Activated naive CD8-positive, alpha-beta T cell treated with anti-CD3 and anti-CD28 coated beads for 36 hours (primary cell): ENCODE results near the gene SMYD4. TPM values are rescaled to one million over a fixed set of nuclear protein-coding genes. Genes with fewer than 3 reads are reported as not detected.
"Not testable (repeated sequence)": the region's sequence is repeated elsewhere in the genome, so short reads cannot be mapped to it uniquely, and the experiment has no call there.

ENCODE experiments used
- DNase-seq: peaks from one replicate; pipeline ENCODE4 v3.0.0; 2021
- H3K27ac Mint-ChIP-seq: one replicate; pipeline ENCODE4 v1.8.0; 2022; ENCODE audit warnings: mild to moderate bottlenecking, moderate library complexity, mixed read lengths
- H3K27me3 Mint-ChIP-seq: one replicate; pipeline ENCODE4 v1.8.0; 2022; ENCODE audit warnings: mild to moderate bottlenecking, mixed read lengths
- H3K36me3 Mint-ChIP-seq: one replicate; pipeline ENCODE4 v1.8.0; 2021; ENCODE audit warnings: mild to moderate bottlenecking, mixed read lengths
- H3K4me1 Mint-ChIP-seq: one replicate; pipeline ENCODE4 v1.8.0; 2021; ENCODE audit warnings: mixed read lengths
- H3K4me3 Mint-ChIP-seq: one replicate; pipeline ENCODE4 v1.8.0; 2022; ENCODE audit warnings: mild to moderate bottlenecking, moderate library complexity, mixed read lengths
- H3K9me3 Mint-ChIP-seq: one replicate; pipeline ENCODE4 v1.8.0; 2022; ENCODE audit warnings: mixed read lengths
- total RNA-seq, 2 experiments: library from RNA; stranded (reverse); gene quantifications; one replicate each; pipeline ENCODE4 v1.2.3, GENCODE V29; 2021

SMYD4 gene
- total RNA-seq, 2 experiments from 2014 or later = 20.0 to 21.0 TPM

- Mint-ChIP-seq H3K27ac (no peak overlapping the region), H3K36me3 (peaks cover 15% of the 10 kb centered on the region), H3K4me1 (peaks cover 5% of the 10 kb centered on the region), H3K4me3 (no peak overlapping the region), H3K27me3 (no peaks in the 10 kb centered on the region), H3K9me3 (no peaks in the 10 kb centered on the region)
- DNase-seq = no peak
These were observed 22.6 kb upstream of the SMYD4 start for GRCh38 chr17:1852327-1852726.

GRCh38 chr17:1847191-1847590, 17.5 kb upstream of the SMYD4 start:
- no peak for DNase-seq
- H3K4me3 Mint-ChIP-seq = no peak overlapping the region
- H3K4me1 Mint-ChIP-seq = peaks cover 3% of the 10 kb centered on the region
- H3K36me3 Mint-ChIP-seq = peaks cover 10% of the 10 kb centered on the region
- no peaks in the 10 kb centered on the region for H3K27me3 Mint-ChIP-seq
- no peak overlapping the region for H3K27ac Mint-ChIP-seq
- H3K9me3 Mint-ChIP-seq = no peaks in the 10 kb centered on the region

- no peaks in the 10 kb centered on the region for H3K9me3 Mint-ChIP-seq
- no peak overlapping the region for H3K4me3 Mint-ChIP-seq
- H3K4me1 Mint-ChIP-seq = no peaks in the 10 kb centered on the region
- H3K36me3 Mint-ChIP-seq = peaks cover 5% of the 10 kb centered on the region
- H3K27ac Mint-ChIP-seq = no peak overlapping the region
- no peak for DNase-seq
- no peaks in the 10 kb centered on the region for H3K27me3 Mint-ChIP-seq
These were observed 14.2 kb upstream of the SMYD4 start for GRCh38 chr17:1843947-1844346.

GRCh38 chr17:1839516-1839915, 9.8 kb upstream of the SMYD4 start:
- H3K4me3 Mint-ChIP-seq = no peak overlapping the region
- H3K9me3 Mint-ChIP-seq = no peaks in the 10 kb centered on the region
- H3K27ac Mint-ChIP-seq = no peak overlapping the region
- no peak for DNase-seq
- H3K4me1 Mint-ChIP-seq = peaks cover 16% of the 10 kb centered on the region
- peaks cover 18% of the 10 kb centered on the region for H3K36me3 Mint-ChIP-seq
- no peaks in the 10 kb centered on the region for H3K27me3 Mint-ChIP-seq

- Mint-ChIP-seq H3K9me3 (no peaks in the 10 kb centered on the region), H3K36me3 (peaks cover 39% of the 10 kb centered on the region), H3K4me1 (peaks cover 45% of the 10 kb centered on the region), H3K4me3 (peak overlapping the region; percentile 47), H3K27ac (peak overlapping the region; percentile 84), H3K27me3 (no peaks in the 10 kb centered on the region)
- DNase-seq = peak; percentile 52
These were observed 4.9 kb upstream of the SMYD4 start for GRCh38 chr17:1834380-1835149.

- Mint-ChIP-seq H3K4me1 (peaks cover 49% of the 10 kb centered on the region), H3K4me3 (peak overlapping the region; percentile 94), H3K36me3 (peaks cover 35% of the 10 kb centered on the region), H3K9me3 (no peaks in the 10 kb centered on the region), H3K27ac (peak overlapping the region; percentile 88), H3K27me3 (no peaks in the 10 kb centered on the region)
- peak; percentile 29 for DNase-seq
These were observed 586 bp upstream of the SMYD4 start for GRCh38 chr17:1830288-1830687.

GRCh38 chr17:1829216-1829591, 498 bp downstream of the SMYD4 start:
- no peak for DNase-seq
- Mint-ChIP-seq H3K36me3 (peaks cover 38% of the 10 kb centered on the region), H3K27me3 (no peaks in the 10 kb centered on the region), H3K27ac (peak overlapping the region; percentile 88), H3K9me3 (no peaks in the 10 kb centered on the region), H3K4me1 (peaks cover 49% of the 10 kb centered on the region), H3K4me3 (peak overlapping the region; percentile 94)

- no peaks in the 10 kb centered on the region for H3K9me3 Mint-ChIP-seq
- no peak overlapping the region for H3K27ac Mint-ChIP-seq
- H3K4me1 Mint-ChIP-seq = peaks cover 19% of the 10 kb centered on the region
These were observed 9.0 kb downstream of the SMYD4 start for GRCh38 chr17:1820528-1821252.

GRCh38 chr17:1813088-1813487, 16.6 kb downstream of the SMYD4 start:
- Mint-ChIP-seq H3K4me3 (no peak overlapping the region), H3K4me1 (no peaks in the 10 kb centered on the region), H3K27me3 (no peaks in the 10 kb centered on the region), H3K27ac (no peak overlapping the region), H3K36me3 (peaks cover 4% of the 10 kb centered on the region), H3K9me3 (no peaks in the 10 kb centered on the region)
- DNase-seq = no peak

More at GRCh38 chr17:1820528-1821252, 9.0 kb downstream of the SMYD4 start:
- no peak overlapping the region for H3K4me3 Mint-ChIP-seq
- DNase-seq = no peak
- no peaks in the 10 kb centered on the region for H3K27me3 Mint-ChIP-seq
- H3K36me3 Mint-ChIP-seq = peaks cover 23% of the 10 kb centered on the region

GRCh38 chr17:1810450-1811103, 19.1 kb downstream of the SMYD4 start:
- H3K27ac Mint-ChIP-seq = no peak overlapping the region
- H3K4me1 Mint-ChIP-seq = no peaks in the 10 kb centered on the region
- peaks cover 6% of the 10 kb centered on the region for H3K36me3 Mint-ChIP-seq
- H3K27me3 Mint-ChIP-seq = no peaks in the 10 kb centered on the region
- H3K9me3 Mint-ChIP-seq = no peaks in the 10 kb centered on the region
- no peak for DNase-seq
- H3K4me3 Mint-ChIP-seq = no peak overlapping the region

GRCh38 chr17:1809815-1810214, 19.9 kb downstream of the SMYD4 start:
- not testable (repeated sequence) for DNase-seq, H3K4me1 Mint-ChIP-seq, H3K4me3 Mint-ChIP-seq, H3K36me3 Mint-ChIP-seq, H3K27ac Mint-ChIP-seq, H3K9me3 Mint-ChIP-seq, H3K27me3 Mint-ChIP-seq

GRCh38 chr17:1808644-1809043, 21.1 kb downstream of the SMYD4 start:
- DNase-seq = no peak
- no peak overlapping the region for H3K27ac Mint-ChIP-seq
- H3K36me3 Mint-ChIP-seq = peaks cover 12% of the 10 kb centered on the region
- H3K27me3 Mint-ChIP-seq = no peaks in the 10 kb centered on the region
- H3K4me1 Mint-ChIP-seq = no peaks in the 10 kb centered on the region
- no peaks in the 10 kb centered on the region for H3K9me3 Mint-ChIP-seq
- H3K4me3 Mint-ChIP-seq = no peak overlapping the region

GRCh38 chr17:1807890-1808289, 21.8 kb downstream of the SMYD4 start:
- H3K4me1 Mint-ChIP-seq = no peaks in the 10 kb centered on the region
- no peaks in the 10 kb centered on the region for H3K9me3 Mint-ChIP-seq
- peaks cover 12% of the 10 kb centered on the region for H3K36me3 Mint-ChIP-seq
- H3K4me3 Mint-ChIP-seq = no peak overlapping the region
- H3K27me3 Mint-ChIP-seq = no peaks in the 10 kb centered on the region
- no peak for DNase-seq
- no peak overlapping the region for H3K27ac Mint-ChIP-seq

GRCh38 chr17:1803280-1803679, 26.4 kb downstream of the SMYD4 start:
- Mint-ChIP-seq H3K4me3 (no peak overlapping the region), H3K36me3 (peaks cover 8% of the 10 kb centered on the region), H3K4me1 (no peaks in the 10 kb centered on the region), H3K27me3 (no peaks in the 10 kb centered on the region), H3K27ac (no peak overlapping the region), H3K9me3 (no peaks in the 10 kb centered on the region)
- no peak for DNase-seq

- H3K9me3 Mint-ChIP-seq = no peaks in the 10 kb centered on the region
- peaks cover 6% of the 10 kb centered on the region for H3K36me3 Mint-ChIP-seq
- H3K4me1 Mint-ChIP-seq = peaks cover 2% of the 10 kb centered on the region
- no peak overlapping the region for H3K27ac Mint-ChIP-seq
- no peak overlapping the region for H3K4me3 Mint-ChIP-seq
- no peak for DNase-seq
- H3K27me3 Mint-ChIP-seq = no peaks in the 10 kb centered on the region
These were observed 27.3 kb downstream of the SMYD4 start for GRCh38 chr17:1802429-1802828.
